Calu3 (cell line): ENCODE results near the gene CPSF2. TPM values are rescaled to one million over a fixed set of nuclear protein-coding genes. Genes with fewer than 3 reads are reported as not detected.
"Not testable (repeated sequence)": the region's sequence is repeated elsewhere in the genome, so short reads cannot be mapped to it uniquely, and the experiment has no call there.

Experiments
- BruUV-seq: library from RNA; stranded (reverse); fragments of 400-500 nt; replicated peaks from 2 replicates; lab custom pipeline; 2021; lab: Mats Ljungman, UMichigan
- CTCF ChIA-PET: fragments of 300-600 bp; sonication (Branson Sonifier 250); formaldehyde crosslinking; loops from one replicate; lab custom pipeline; 2022; ENCODE audit warnings: antibody characterized with exemption; lab: Charles Lee
- DNase-seq: peaks from one replicate; pipeline ENCODE4 v3.0.0; 2022
- H3K27ac Mint-ChIP-seq: one replicate; pipeline ENCODE4 v1.8.0; 2022; ENCODE audit warnings: mixed read lengths; ENCODE audit not compliant: unreplicated experiment
- H3K27me3 Mint-ChIP-seq: one replicate; pipeline ENCODE4 v1.8.0; 2022; ENCODE audit warnings: mixed read lengths; ENCODE audit not compliant: unreplicated experiment
- H3K36me3 Mint-ChIP-seq: one replicate; pipeline ENCODE4 v1.8.0; 2022; ENCODE audit warnings: mild to moderate bottlenecking, moderate library complexity, mixed read lengths; ENCODE audit not compliant: insufficient read depth, unreplicated experiment
- H3K4me1 Mint-ChIP-seq: one replicate; pipeline ENCODE4 v1.8.0; 2022; ENCODE audit warnings: mild to moderate bottlenecking, low read depth, mixed read lengths; ENCODE audit not compliant: unreplicated experiment
- H3K4me3 Mint-ChIP-seq: one replicate; pipeline ENCODE4 v1.8.0; 2022; ENCODE audit warnings: mild to moderate bottlenecking, low read depth, moderate library complexity, mixed read lengths; ENCODE audit not compliant: unreplicated experiment
- H3K9me3 Mint-ChIP-seq: one replicate; pipeline ENCODE4 v1.8.0; 2022; ENCODE audit warnings: low read depth, mixed read lengths; ENCODE audit not compliant: unreplicated experiment
- CTCF ChIP-seq: fragments of 200-600 bp; IDR thresholded peaks from one replicate; pipeline ENCODE4 v1.8.0; 2022; ENCODE audit warnings: antibody characterized with exemption; ENCODE audit not compliant: unreplicated experiment
- intact Hi-C: fragments of 100-400 bp; cut with micrococcal nuclease; formaldehyde crosslinking; loops from one replicate; pipeline ENCODE4 v1.10.0; 2022; ENCODE audit not compliant: unreplicated experiment
- total RNA-seq: library from RNA; stranded (reverse); gene quantifications from 2 replicates; pipeline ENCODE4 v1.2.3, GENCODE V29; 2022

Gene CPSF2
- total RNA-seq, 1 experiment from 2014 or later = 76.7 TPM

DNA sequence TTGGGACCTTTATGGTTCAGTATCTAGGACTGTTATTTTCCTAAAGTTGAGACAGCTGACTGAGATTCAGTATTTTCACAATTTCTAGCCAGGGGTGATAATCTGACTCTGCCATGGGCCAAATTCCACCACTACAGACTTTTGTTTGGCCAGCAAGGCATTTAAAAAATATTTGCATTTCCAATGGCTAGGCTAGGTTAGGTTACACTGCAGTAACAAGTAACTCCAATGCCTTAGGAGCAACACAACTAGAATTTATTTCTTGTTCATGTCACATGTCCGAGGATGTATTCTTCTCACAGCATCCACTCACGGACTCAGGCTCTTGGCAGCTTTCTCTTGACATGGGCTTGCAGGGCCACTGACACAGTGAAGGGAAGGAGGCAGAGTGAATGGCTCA is 83.0 kb downstream of the CPSF2 start:
- Mint-ChIP-seq H3K4me1 (no peaks in the 10 kb centered on the region), H3K27ac (no peak overlapping the region), H3K4me3 (no peak overlapping the region), H3K9me3 (no peaks in the 10 kb centered on the region), H3K27me3 (peaks cover 99% of the 10 kb centered on the region), H3K36me3 (no peaks in the 10 kb centered on the region)
- intact Hi-C loops = no loop called here
- no peak for DNase-seq
- CTCF ChIA-PET = interaction anchor here (0.6 kb wide), 1 partner anchor 77 kb away, joined by 3 read pairs; no protein-coding TSS in a partner anchor
- TF ChIP-seq CTCF = no peak
- no TSS peak for BruUV-seq

GRCh38 chr14:92207012-92207927 is 85.5 kb downstream of the CPSF2 start:
- Mint-ChIP-seq H3K4me3 (no peak overlapping the region), H3K27me3 (peaks cover 99% of the 10 kb centered on the region), H3K36me3 (no peaks in the 10 kb centered on the region), H3K4me1 (no peaks in the 10 kb centered on the region), H3K27ac (no peak overlapping the region), H3K9me3 (no peaks in the 10 kb centered on the region)
- CTCF ChIA-PET = no interaction called here
- TF ChIP-seq CTCF = no peak
- DNase-seq = no peak
- intact Hi-C loops = no loop called here
- no TSS peak for BruUV-seq

- CTCF ChIA-PET = no interaction called here
- BruUV-seq = no TSS peak
- Mint-ChIP-seq H3K4me3 (no peak overlapping the region), H3K27ac (no peak overlapping the region), H3K27me3 (peaks cover 99% of the 10 kb centered on the region), H3K4me1 (no peaks in the 10 kb centered on the region), H3K9me3 (no peaks in the 10 kb centered on the region), H3K36me3 (no peaks in the 10 kb centered on the region)
- intact Hi-C loops = no loop called here
- DNase-seq = no peak
- TF ChIP-seq CTCF = no peak
These were observed 86.1 kb downstream of the CPSF2 start for GRCh38 chr14:92207928-92208265.

GRCh38 chr14:92209141-92209540 is 87.4 kb downstream of the CPSF2 start:
- CTCF ChIA-PET = no interaction called here
- H3K4me1 Mint-ChIP-seq = no peaks in the 10 kb centered on the region
- no peak for TF ChIP-seq CTCF
- H3K4me3 Mint-ChIP-seq = no peak overlapping the region
- H3K27ac Mint-ChIP-seq = no peak overlapping the region
- H3K36me3 Mint-ChIP-seq = no peaks in the 10 kb centered on the region
- peaks cover 99% of the 10 kb centered on the region for H3K27me3 Mint-ChIP-seq
- BruUV-seq = no TSS peak
- no peaks in the 10 kb centered on the region for H3K9me3 Mint-ChIP-seq
- DNase-seq = no peak
- intact Hi-C loops = no loop called here

- intact Hi-C loops, H3K9me3 Mint-ChIP-seq, H3K4me3 Mint-ChIP-seq, DNase-seq, CTCF ChIA-PET, H3K27ac Mint-ChIP-seq, BruUV-seq, H3K36me3 Mint-ChIP-seq, H3K4me1 Mint-ChIP-seq: not testable (repeated sequence)
- H3K27me3 Mint-ChIP-seq = peaks cover 94% of the 10 kb centered on the region
These were observed 91.4 kb downstream of the CPSF2 start for GRCh38 chr14:92213125-92213524.
